Germinal center (tissue), 1 donor: ENCODE measurements around the gene TRPV4.
A peak's percentile ranks its signal among the peaks of the same experiment; 100 is the strongest.

Experiments used
- DNase-seq: peaks from one replicate; pipeline ENCODE4 v3.0.0; 2012; ENCODE audit warnings: mixed read lengths, low spot score

Gene TRPV4

DNA sequence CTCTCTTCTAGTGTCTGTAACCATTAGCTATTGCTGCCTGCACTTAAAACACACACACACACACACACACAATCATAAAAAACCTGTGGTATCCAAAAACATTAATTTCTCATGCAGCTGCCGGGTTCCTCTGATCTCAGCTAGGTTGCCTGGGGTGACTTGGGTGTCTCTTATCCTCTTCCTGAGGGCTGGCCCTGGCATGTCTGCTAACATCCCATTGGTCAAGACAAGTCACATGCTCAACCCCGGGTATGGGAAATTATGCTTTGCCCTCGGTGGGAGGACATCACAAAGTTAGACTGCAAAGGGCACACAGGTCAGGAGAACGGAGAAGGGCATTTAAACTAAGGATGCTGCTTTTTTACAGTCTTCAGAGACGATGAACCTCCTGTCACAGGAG, 55.7 kb downstream of the TRPV4 start:
- DNase-seq: peak; percentile 78

DNA sequence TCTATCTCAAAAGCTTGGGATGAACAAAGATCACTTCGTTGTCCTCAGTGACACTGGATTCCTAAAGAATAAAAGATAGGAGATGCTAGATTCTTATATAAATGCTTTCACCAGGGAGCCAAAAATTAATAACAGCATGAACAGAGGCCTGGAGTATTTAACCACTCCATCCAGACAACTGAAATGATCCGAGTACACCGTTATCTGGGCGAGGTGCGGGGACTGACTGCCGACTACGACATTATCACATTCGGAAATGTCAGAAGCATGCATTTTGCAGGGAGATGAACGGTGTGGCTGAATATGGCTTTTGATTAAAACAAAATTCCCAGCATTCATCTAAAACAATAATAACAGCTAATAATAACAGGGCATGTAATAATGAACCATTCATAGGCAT, 56.6 kb downstream of the TRPV4 start:
- DNase-seq: no peak

DNA sequence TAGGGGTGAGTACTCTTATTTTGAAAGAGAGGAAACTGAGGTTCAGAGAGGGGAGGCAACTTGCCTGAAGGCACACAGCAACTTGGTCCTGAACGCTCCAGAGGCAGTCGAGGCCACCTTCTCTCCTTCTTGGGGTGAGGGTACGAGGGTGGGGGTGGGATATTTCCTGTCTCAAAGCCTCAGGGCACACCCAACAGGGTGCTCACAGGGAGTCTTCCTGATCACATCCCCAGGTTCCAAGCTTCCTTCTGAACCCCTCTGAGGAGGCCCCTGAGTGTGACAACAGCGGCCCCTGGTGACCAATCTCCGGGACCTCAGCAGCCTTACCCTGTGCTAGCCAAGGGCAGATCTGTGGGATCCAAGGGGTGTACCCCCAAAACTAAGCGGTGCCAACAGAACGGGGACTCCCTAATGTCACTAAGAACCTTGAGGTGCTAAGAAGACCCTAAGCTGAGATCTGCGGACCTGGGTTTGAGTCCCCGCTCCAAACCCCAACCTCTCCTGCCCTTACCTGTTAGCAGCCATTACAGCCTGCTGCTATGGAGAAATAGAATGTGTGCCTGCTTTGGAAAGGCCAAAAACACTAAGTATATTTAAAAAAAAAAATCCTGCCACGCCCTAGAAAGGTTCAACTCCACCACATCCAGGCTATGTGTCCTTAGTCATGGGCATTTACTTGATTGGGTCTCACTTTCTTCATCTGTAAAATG, 57.9 kb downstream of the TRPV4 start:
- peak; percentile 73 for DNase-seq

DNA sequence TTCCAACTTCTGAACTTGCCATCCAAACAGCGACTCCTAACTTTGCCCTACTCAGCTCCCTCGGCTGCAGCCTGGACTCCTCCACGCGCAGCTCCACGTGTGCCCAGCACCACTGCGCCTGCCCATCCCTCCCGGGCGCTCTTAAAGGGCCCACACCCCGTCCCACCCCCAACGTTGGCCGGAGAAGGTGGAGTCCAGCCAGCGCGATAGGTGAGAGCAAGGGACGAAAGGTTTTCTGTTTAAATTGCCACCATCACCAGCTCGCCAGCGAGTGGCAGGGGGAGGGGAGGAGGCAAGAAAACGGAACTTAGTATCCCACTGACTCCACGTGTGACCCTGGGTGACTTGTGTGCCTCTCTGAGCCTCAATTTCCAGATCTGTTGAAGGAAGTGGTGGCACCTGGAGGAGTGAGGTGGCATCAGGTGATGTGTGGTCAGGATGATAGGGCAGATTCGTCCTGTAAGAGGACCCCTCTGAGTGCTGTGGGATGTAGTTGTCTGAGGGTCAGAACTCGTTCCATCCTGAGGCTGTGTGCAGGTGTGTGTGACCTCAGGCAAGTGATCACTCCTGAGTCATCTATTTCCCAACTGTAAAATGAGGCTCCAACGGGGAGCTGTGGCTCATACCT, 59.7 kb downstream of the TRPV4 start:
- no peak for DNase-seq

DNA sequence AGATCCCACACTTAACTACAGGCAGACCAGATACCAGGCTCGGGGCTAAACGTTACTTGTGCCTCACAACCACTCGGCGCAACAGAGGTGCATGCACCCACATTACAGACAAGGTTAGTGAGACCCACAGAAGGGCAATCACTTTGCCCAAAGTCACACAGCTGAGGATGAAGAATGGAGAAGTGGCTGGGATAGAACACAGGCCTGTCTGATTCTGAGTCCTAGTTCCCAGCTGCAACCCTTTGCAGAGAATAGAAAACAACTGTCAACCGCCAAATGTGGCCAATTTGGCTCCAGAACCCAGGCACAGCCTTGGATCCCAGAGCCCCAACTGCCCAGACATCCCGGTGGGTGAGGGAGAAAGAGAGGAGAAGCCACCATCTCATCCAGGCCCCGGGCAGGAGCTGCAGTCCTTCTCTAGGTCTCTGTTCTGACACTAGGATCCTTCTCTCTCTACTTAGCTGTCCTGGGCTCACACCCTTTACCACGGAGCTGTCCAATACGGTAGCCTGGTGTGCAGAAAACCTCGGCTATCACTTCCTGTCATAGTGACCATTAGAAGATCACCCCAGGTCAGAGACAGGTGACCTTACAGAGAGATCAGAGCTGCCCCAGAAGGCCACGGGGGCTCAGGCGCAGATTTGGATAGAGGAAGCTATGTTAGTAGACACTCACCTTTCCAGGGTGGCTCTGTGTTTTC, 60.4 kb downstream of the TRPV4 start:
- no peak for DNase-seq

DNA sequence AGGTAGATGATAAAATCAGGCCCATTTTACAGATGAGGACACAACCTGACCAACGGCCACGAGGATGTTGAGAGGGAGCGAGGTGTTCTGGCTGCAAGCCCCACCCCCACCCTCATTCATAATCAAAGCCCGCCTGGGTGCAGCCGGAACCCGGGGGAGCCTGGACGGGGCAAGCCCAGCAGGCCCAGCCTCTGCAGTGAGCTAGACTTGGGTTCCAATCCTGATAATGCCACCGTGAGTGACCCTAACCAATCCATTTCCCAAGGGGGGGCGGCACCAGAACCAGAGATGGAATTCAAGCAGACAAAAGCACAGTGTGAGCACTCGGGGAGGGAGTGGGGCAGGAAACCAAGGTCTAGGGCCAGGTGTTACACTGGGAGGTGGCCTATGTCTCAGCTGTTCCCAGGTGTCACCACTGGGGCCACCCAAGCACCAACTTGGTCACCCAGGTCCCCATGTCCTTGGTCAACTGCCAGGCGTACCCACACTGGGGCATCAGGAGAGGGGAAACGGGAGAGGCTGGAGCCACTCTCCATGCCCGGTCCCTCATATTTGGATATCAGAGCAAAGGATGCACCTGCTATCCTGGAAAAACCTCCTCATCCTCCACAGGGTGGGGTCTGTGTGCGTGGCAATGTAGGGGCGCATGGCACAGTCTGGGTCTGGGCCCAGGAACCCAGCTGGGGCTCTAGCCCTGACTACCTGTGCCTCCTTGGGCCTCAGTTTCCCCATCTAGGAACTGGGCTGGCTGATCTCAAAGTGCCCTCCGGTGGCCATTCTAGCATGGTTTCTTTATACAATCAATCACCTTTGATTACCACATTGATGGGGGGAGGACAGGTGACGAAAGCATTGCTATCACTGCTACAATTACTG, 61.2 kb downstream of the TRPV4 start:
- no peak for DNase-seq

DNA sequence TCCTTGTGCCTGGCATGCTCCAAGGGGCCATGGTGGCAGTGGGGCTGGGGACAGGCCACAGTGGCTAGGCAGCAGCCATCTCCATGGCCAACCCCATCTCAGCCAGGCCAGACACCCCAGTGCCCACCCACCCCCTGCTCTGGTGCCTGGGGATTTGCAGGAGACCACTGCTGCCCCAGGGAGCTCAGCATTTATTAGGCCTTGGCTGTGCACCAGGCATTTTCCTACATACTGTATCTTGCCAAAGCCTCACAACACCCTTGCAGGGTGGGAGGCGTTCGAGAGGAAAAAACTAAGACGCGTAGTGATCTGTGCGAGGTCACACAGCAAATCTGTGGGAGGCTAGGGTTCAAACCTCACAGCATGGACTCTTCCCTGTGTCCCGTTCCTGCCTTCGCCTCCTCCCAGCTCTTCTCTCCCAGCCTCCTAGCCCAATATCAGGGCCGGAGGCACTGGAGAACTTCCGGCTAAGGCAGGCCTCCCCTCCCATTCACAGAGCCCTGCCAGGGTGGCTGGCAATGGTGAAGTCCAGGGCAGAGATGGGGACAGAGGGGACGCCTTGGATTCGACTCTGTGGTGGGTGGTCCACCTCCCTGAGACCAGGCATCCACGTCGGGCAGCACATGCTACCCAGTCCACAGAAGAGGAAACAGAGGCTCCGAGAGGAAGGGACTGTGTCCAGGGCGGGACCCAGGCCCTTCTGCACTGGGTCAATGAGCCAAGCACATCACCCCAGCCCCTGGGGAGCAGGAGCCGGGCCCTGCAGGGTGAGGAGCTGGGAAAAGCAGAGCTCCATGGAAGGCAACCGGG, 62.1 kb downstream of the TRPV4 start:
- DNase-seq: no peak

DNA sequence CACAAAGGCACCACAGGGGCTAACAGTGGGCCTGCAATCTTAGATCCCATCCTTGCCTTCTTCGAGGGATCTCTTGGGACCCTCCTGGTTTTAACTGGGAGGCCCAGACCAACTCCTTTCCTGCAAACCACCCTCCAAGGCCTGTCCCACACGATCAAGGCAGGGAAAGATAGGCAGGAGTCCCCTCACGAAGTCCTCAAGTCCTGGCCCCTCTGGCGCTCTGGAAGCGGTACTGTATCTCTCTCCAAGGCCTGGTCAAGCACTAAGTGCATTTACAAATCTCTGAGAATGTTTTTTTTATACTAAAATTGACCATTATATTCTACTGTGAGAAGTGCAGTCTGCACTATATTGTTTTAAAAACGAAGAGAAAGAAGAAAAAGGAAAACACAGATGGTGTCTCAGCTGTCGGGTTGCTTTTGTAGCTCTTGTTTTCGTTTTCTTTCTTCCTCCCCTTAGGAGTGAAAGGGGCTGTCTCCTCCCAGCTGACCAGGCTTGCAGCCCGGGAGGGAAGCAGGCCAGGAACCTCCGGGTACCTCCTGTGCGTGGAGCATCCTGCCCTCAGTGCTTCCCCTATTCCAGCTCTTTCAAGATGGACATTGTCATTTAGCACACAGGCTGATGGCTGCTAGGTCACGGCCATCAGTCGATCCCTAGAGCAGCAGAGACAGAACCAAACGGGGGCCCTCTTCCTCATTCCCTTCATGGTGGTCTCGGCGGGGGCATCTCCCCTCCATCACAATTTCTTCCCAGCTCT, 62.9 kb downstream of the TRPV4 start:
- DNase-seq: no peak

DNA sequence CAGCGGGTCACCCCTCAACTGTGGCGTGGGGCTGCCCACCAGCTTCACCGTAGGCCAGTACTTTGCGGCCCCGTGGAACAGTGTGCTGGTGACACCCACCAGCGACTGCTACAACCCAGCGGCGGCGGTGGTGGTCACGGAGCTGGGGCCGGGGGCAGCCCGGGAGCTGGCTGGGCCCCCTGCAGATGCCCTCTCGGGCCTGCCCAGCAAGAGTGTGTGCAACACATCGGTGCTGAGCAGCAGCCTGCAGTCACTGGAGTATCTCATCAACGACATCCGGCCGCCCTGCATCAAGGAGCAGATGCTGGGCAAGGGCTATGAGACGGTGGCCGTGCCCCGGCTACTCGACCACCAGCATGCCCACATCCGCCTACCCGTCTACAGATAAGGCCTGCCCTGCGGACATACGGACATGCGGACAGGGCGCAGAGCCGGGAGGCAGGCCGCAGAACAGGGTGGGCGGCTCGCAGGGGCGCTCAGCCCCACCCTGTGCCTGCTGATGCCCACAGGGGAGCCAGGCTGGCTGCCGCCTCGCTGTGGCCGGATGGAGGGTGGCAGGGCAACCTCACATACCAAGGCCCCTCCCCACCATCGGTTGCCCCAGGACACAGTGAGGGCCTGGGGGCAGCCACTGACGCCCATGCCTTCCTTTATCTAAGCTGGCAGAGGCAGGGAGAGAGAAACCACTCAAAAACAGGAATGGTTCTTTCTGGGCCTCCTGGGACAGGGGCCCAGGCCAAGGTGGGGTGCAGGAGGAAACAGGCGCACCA, 64.1 kb downstream of the TRPV4 start:
- no peak for DNase-seq

DNA sequence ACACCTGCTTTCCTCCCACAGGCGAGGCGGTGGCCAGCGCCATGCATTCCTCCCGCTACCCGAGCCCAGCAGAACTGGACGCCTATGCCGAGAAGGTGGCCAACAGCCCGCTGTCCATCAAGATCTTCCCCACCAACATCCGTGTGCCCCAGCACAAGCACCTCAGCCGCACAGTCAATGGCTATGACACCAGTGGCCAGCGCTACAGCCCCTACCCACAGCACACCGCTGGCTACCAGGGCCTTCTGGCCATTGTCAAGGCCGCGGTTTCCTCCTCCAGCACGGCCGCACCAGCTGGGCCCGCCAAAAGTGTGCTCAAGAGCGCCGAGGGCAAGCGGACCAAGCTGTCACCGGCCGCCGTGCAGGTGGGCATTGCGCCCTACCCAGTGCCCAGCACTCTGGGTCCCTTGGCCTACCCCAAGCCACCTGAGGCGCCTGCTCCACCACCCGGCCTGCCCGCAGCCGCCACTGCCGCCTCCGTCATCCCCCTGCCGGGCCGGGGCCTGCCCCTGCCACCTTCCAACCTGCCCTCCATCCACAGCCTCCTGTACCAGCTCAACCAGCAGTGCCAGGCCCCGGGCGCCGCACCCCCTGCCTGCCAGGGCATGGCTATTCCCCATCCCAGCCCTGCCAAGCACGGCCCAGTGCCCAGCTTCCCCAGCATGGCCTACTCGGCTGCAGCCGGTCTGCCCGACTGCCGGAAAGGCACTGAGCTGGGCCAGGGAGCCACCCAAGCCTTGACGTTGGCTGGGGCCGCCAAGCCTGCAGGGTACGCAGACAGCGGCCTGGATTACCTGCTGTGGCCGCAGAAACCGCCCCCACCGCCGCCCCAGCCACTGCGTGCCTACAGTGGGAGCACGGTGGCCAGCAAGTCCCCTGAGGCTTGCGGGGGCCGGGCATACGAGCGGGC, 65.0 kb downstream of the TRPV4 start:
- no peak for DNase-seq

DNA sequence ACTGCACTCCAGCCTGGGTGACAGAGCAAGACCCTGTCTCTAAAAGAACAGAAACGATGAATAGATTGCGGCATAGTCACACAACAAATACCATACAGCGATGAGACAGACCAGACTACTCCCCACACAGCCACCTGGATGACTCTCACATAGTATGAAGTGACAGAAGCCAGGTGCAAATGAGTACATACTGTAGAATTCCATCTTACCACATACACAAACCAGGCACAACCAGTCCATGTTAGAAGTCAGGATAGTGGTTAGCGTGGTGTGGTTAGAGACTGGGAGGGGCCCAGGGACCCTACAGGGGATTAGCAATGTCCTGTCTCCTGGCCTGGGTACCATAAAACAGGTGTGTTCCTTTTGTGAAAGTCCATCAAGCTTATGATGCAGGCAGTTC, 65.7 kb downstream of the TRPV4 start:
- no peak for DNase-seq

DNA sequence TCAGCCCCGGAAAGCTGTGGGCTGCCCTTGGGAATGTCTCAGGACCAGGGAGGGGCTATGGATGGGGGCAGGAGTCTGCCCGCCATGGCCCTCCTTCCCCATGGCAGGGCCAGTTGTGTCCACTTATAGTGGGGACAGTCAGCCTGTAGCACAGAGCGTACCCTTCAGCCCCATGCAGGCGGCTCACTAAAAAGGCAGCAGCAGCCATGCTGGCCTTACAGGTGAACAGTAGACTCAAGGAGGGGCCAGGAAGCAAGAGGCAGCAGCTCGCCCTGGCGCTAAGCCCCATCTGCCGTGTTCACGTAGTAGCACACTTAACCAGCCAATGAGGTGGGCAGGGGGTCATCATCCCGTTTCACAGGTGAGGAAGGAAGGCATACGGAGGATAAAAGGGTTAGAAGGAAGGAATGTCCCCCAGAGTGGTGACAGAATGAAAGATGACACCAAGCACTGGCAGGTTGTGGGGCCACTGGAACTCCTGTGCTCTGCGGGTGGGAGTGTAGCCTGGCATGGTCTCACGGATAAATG, 66.9 kb downstream of the TRPV4 start:
- no peak for DNase-seq

DNA sequence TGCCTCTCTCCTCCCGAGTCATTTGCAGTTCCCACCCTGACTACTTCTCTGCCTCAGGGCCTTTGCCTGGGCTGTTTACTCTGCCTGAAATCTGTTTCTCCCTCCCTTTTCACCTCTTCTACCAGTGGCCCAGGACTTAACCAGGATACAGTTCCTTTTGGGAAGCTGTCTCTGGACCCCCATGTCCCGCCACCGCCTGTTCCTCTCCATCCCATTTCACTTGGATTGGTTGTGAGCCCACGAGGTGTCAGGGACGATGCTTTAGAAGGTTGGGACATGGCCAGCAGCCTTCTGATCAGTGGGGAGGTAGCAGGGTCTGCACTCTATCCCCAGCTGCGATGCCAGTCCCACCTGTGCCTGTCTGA, 67.8 kb downstream of the TRPV4 start:
- no peak for DNase-seq

DNA sequence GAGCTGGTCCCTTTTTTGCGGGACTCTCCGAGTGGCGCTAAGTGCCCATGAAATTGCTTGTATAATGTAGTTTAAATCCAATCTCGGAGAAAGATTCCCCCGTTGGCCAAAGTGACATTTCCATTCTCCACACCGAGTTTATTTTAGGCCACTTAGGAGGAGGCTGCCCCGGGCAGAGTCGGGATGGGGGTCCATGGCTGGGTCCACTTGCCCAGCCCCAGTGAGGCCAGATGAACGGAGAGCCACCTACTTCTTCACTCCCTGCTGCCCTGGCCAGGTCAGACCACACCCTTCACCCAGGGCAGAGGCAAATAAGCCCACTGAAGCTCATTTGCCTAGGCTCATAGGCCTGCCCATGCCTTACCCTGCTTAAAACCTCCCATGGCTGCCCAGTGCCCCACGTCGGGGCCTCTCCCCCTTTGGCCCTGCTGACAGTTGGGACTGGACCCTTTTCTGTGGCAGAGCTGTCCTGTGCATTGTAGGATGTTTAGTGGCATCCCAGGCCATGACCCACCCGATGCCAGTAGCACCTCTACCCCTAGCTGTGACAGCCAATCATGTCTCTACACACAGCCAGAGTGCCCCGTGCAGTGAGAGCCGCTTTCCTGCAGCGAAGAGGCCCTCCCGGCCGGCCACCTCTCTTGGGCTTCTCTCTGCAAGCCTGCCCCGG, 68.3 kb downstream of the TRPV4 start:
- DNase-seq: no peak

DNA sequence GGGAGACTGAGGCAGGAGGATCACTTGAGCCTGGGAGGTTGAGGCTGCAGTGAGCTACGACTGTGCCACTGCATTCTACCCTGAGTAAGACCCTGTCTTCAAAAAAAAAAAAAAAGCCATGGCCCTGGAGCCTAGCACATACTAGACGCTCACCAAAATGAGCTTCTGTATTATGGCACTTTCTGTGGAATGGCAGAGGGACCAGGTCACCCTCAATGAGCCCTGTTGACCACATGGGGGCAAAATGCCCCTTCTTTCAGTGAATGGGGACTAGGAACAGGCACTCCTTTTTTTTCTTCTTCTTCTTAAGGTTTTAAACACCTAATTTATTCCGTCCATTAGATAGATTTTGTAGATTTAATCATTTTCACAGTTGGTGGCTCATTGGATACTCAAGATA, 69.1 kb downstream of the TRPV4 start:
- DNase-seq: no peak

DNA sequence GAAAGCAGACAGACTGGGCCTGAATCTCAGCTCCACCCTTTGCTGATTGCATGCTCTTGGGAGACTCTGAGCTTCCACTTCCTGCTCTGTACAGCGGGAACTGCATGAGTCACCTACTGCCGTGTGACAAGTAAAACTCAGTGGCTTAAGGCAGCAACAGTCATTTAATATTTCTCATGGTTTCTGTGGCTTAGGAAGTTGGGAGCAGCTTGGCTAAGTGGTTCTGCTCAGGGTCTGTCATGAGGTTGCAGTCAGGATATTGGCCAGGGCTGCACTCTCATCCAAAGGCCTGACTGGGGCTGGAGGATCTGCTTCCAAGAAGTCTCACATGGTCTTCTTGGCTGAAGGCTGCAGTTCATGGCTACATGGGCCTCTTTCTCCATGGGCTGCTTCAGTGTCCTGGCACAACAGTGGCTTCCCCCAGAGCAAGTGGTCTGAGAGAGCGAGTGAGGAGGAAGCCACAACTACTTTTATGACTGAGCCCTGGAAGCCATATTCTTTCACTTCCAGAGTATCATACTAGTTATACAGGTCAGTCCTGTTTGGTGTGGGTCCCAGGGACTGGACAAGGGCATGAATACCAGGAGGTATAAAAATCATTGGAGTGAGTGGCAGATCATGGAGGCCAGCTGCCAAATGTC, 69.9 kb downstream of the TRPV4 start:
- no peak for DNase-seq

DNA sequence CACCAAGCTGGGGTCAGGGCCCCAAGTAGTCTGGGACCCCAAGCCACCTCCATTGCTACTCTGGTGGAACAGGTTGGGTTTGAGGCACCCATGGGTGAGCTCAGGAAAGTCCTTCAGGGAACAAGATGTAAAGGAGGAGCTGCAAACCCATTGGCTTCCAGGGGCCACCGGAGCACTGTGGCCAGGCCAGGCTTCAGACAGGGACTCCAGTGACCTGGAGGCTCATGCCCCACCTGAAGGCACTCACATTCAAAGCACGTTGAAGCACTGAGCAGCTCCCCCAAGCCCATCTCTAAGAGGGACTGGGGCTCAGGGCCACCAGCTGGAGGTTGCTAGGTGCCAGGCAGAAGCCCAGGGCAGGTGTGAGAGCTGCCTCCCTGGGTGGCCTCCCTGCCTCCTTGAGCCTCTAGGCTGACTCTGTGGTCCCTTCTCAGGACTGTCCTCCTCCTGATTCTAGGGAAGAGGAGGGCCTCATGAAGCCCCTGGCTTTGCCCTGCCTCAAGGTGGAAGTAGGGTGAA, 70.5 kb downstream of the TRPV4 start:
- DNase-seq: no peak
